SK-N-SH (cell line): ENCODE results near the gene AKT1. TPM values are rescaled to one million over a fixed set of nuclear protein-coding genes. Genes with fewer than 3 reads are reported as not detected.

Experiments
- CTCF ChIA-PET: fragments of 300-600, 350-600 bp; formaldehyde crosslinking; extraction: SDS; loops from one replicate; lab custom pipeline; 2021; lab: Yijun Ruan, JAX
- POLR2A ChIA-PET: fragments of 350-600 bp; sonication (Branson Sonifier 250); formaldehyde crosslinking; extraction: SDS; loops from one replicate; lab custom pipeline; 2020; ENCODE audit warnings: antibody characterized with exemption, inconsistent platforms; lab: Yijun Ruan, JAX
- DNase-seq: peaks from one replicate; pipeline ENCODE4 v3.0.0; 2012
- H2AFZ ChIP-seq: fragments of 200-600 bp; sonication (generic); 2 replicates; pipeline ENCODE4 v1.8.1; 2016; ENCODE audit warnings: antibody characterized with exemption, mild to moderate bottlenecking, low read depth
- H3F3A ChIP-seq: fragments of 200-600 bp; sonication (generic); replicated peaks from 2 replicates; pipeline ENCODE3; 2016; ENCODE audit warnings: antibody characterized with exemption, mild to moderate bottlenecking; ENCODE audit not compliant: insufficient read depth
- H3K27ac ChIP-seq, 2 experiments: fragments of 200-500 bp in 1 of 2; fragments of 200-600 bp in 1 of 2; sonication (Bioruptor generic) in 1 of 2; sonication (generic), shearing (Covaris generic) in 1 of 2; 2 replicates each; pipeline versions ENCODE4 v1.5.1 to v1.6.1; 2014 to 2016; ENCODE audit warnings: low read depth in 2 of 2, inconsistent platforms in 1 of 2, low read length in 1 of 2, mild to moderate bottlenecking in 1 of 2, mixed read lengths in 1 of 2
- H3K27me3 ChIP-seq: fragments of 200-600 bp; sonication (generic), shearing (Covaris generic); 2 replicates; pipeline ENCODE4 v1.6.1; 2016; ENCODE audit warnings: mixed run types; ENCODE audit not compliant: insufficient read depth
- H3K36me3 ChIP-seq, 2 experiments: fragments of 200-500 bp in 1 of 2; fragments of 200-600 bp in 1 of 2; sonication (Bioruptor generic) in 1 of 2; sonication (generic) in 1 of 2; replicated peaks in 1 of 2; 2 replicates each; pipeline versions ENCODE3 to v1.5.1; 2014 to 2016; ENCODE audit warnings: low read length in 1 of 2, mild to moderate bottlenecking in 1 of 2; ENCODE audit not compliant: insufficient read depth in 2 of 2, control insufficient read depth in 1 of 2
- H3K4me1 ChIP-seq, 2 experiments: fragments of 200-500 bp in 1 of 2; fragments of 200-600 bp in 1 of 2; sonication (Bioruptor generic) in 1 of 2; sonication (generic), shearing (Covaris generic) in 1 of 2; 2 replicates each; pipeline versions ENCODE4 v1.5.1 to v1.6.1; 2014 to 2016; ENCODE audit warnings: low read depth in 1 of 2, low read length in 1 of 2, mixed run types in 1 of 2; ENCODE audit not compliant: insufficient read depth in 2 of 2, control insufficient read depth in 1 of 2
- H3K4me2 ChIP-seq: fragments of 200-600 bp; sonication (generic), shearing (Covaris generic); 2 replicates; pipeline ENCODE4 v1.6.1; 2017; ENCODE audit warnings: mixed run types
- H3K4me3 ChIP-seq, 2 experiments: fragments of 200-500 bp in 1 of 2; fragments of 200-600 bp in 1 of 2; sonication (Bioruptor generic) in 1 of 2; sonication (generic), shearing (Covaris generic) in 1 of 2; 2 replicates each; pipeline versions ENCODE4 v1.5.1 to v1.8.1; 2014 to 2016; ENCODE audit warnings: low read depth in 2 of 2, inconsistent platforms in 1 of 2, low read length in 1 of 2, mild to moderate bottlenecking in 1 of 2, mixed read lengths in 1 of 2, moderate library complexity in 1 of 2
- H3K79me2 ChIP-seq: fragments of 200-600 bp; sonication (generic); 2 replicates; pipeline ENCODE4 v1.8.1; 2017; ENCODE audit warnings: mild to moderate bottlenecking; ENCODE audit not compliant: insufficient read depth
- H3K9ac ChIP-seq: fragments of 200-600 bp; sonication (generic); 2 replicates; pipeline ENCODE4 v1.6.1; 2017; ENCODE audit warnings: mixed run types
- H3K9me2 ChIP-seq: fragments of 200-600 bp; sonication (generic); 2 replicates; pipeline ENCODE4 v1.6.1; 2017; ENCODE audit warnings: mixed run types
- H3K9me3 ChIP-seq: fragments of 200-600 bp; sonication (generic); 2 replicates; pipeline ENCODE4 v1.6.1; 2017; ENCODE audit warnings: mixed run types, mild to moderate bottlenecking, moderate library complexity
- H4K20me1 ChIP-seq: fragments of 200-600 bp; sonication (generic); 2 replicates; pipeline ENCODE4 v1.6.1; 2017; ENCODE audit warnings: mild to moderate bottlenecking, mixed run types; ENCODE audit not compliant: insufficient read depth
- FOXM1 ChIP-seq: IDR thresholded peaks from 2 replicates; pipeline ENCODE4 v1.4.0; 2012; ENCODE audit warnings: low read depth, mild to moderate bottlenecking
- GATA2 ChIP-seq: sonication (generic); formaldehyde crosslinking; IDR thresholded peaks from 2 replicates; pipeline ENCODE4 v1.5.0; 2020; ENCODE audit warnings: mild to moderate bottlenecking, missing genetic modification reagents
- NFIC ChIP-seq: IDR thresholded peaks from 2 replicates; pipeline ENCODE4 v1.4.0; 2012; ENCODE audit warnings: borderline replicate concordance
- POLR2AphosphoS5 ChIP-seq: IDR thresholded peaks from 2 replicates; pipeline ENCODE4 v1.6.1; 2012; ENCODE audit warnings: low read depth, low read length
- SIN3A ChIP-seq: IDR thresholded peaks from 2 replicates; pipeline ENCODE4 v1.6.1; 2012; ENCODE audit warnings: low read depth, mild to moderate bottlenecking, low read length, moderate library complexity, borderline replicate concordance
- USF1 ChIP-seq: IDR thresholded peaks from 2 replicates; pipeline ENCODE4 v1.4.0; 2012; ENCODE audit warnings: low read depth, borderline replicate concordance
- YY1 ChIP-seq: IDR thresholded peaks from 2 replicates; pipeline ENCODE4 v1.4.0; 2012; ENCODE audit warnings: low read depth, mild to moderate bottlenecking
- WGBS: methylation state at CpG from one replicate; pipeline ENCODE4 v1.1.6; 2017; ENCODE audit warnings: low lambda C conversion rate; 5-methylcytosine and 5-hydroxymethylcytosine counted together
- polyA plus RNA-seq, 3 experiments: library from polyadenylated mRNA; depleted of rRNA; stranded (reverse); fragments of >200 nt; gene quantifications; 2 replicates each; pipeline ENCODE4 v1.2.3, GENCODE V29; 2012
- TF ChIP-seq, protein P1 (sequence below): IDR thresholded peaks from 2 replicates; pipeline ENCODE4 v1.6.1; 2012; ENCODE audit warnings: mild to moderate bottlenecking, low read depth, low read length, moderate library complexity
- TF ChIP-seq, protein P2 (sequence below): IDR thresholded peaks from 2 replicates; pipeline ENCODE4 v1.4.0; 2012; ENCODE audit warnings: low read depth, borderline replicate concordance
- TF ChIP-seq, protein P3 (sequence below): fragments of 150-350 bp; IDR thresholded peaks from 2 replicates; pipeline ENCODE4 v1.6.1; 2017; ENCODE audit warnings: antibody characterized with exemption, low read length, low read depth, borderline replicate concordance

Gene AKT1
- polyA plus RNA-seq, 1 of the 3 experiments (the other 2 are of a cell fraction): 198 TPM

- 70% methylated on average over 21 of the region's 21 CpGs for WGBS
- Histone ChIP-seq H3K4me1 (peaks cover 9 to 54% of the 10 kb centered on the region in 2 experiments; a peak in 2 of 4 replicates), H3K27me3 (no peaks in the 10 kb centered on the region), H3K79me2 (peaks cover 6% of the 10 kb centered on the region), H4K20me1 (peaks cover 4% of the 10 kb centered on the region), H3K9ac (peak overlapping the region; percentile 47; the same call in 1 of the 2 replicates), H3F3A (peaks cover 22% of the 10 kb centered on the region), H3K4me2 (peak overlapping the region; percentile 71; the same call in 1 of the 2 replicates), H2AFZ (peak overlapping the region; percentile 86), H3K9me3 (no peaks in the 10 kb centered on the region), H3K36me3 (no peaks in the 10 kb centered on the region), H3K27ac (no peak overlapping the region; a peak in 1 of 4 replicates), H3K4me3 (peak overlapping the region; percentile 47 to 67; a peak in 3 of 4 replicates), H3K9me2 (no peaks in the 10 kb centered on the region)
- ChIA-PET CTCF (interaction anchor here (1.4 to 5.2 kb wide), 4 partner anchors 22 to 42 kb away, joined by 4 to 26 read pairs (median 15); no protein-coding TSS in a partner anchor), POLR2A (no interaction called here)
- DNase-seq: no peak
- TF ChIP-seq FOXM1 (no peak), POLR2AphosphoS5 (no peak), YY1 (no peak), GATA2 (CRISPR knock-in tag) (no peak), SIN3A (no peak), USF1 (no peak), NFIC (no peak)
- TF ChIP-seq, protein P1, sequence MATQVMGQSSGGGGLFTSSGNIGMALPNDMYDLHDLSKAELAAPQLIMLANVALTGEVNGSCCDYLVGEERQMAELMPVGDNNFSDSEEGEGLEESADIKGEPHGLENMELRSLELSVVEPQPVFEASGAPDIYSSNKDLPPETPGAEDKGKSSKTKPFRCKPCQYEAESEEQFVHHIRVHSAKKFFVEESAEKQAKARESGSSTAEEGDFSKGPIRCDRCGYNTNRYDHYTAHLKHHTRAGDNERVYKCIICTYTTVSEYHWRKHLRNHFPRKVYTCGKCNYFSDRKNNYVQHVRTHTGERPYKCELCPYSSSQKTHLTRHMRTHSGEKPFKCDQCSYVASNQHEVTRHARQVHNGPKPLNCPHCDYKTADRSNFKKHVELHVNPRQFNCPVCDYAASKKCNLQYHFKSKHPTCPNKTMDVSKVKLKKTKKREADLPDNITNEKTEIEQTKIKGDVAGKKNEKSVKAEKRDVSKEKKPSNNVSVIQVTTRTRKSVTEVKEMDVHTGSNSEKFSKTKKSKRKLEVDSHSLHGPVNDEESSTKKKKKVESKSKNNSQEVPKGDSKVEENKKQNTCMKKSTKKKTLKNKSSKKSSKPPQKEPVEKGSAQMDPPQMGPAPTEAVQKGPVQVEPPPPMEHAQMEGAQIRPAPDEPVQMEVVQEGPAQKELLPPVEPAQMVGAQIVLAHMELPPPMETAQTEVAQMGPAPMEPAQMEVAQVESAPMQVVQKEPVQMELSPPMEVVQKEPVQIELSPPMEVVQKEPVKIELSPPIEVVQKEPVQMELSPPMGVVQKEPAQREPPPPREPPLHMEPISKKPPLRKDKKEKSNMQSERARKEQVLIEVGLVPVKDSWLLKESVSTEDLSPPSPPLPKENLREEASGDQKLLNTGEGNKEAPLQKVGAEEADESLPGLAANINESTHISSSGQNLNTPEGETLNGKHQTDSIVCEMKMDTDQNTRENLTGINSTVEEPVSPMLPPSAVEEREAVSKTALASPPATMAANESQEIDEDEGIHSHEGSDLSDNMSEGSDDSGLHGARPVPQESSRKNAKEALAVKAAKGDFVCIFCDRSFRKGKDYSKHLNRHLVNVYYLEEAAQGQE: no peak
- TF ChIP-seq, protein P2, sequence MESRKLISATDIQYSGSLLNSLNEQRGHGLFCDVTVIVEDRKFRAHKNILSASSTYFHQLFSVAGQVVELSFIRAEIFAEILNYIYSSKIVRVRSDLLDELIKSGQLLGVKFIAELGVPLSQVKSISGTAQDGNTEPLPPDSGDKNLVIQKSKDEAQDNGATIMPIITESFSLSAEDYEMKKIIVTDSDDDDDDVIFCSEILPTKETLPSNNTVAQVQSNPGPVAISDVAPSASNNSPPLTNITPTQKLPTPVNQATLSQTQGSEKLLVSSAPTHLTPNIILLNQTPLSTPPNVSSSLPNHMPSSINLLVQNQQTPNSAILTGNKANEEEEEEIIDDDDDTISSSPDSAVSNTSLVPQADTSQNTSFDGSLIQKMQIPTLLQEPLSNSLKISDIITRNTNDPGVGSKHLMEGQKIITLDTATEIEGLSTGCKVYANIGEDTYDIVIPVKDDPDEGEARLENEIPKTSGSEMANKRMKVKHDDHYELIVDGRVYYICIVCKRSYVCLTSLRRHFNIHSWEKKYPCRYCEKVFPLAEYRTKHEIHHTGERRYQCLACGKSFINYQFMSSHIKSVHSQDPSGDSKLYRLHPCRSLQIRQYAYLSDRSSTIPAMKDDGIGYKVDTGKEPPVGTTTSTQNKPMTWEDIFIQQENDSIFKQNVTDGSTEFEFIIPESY: no peak
- TF ChIP-seq, protein P3, sequence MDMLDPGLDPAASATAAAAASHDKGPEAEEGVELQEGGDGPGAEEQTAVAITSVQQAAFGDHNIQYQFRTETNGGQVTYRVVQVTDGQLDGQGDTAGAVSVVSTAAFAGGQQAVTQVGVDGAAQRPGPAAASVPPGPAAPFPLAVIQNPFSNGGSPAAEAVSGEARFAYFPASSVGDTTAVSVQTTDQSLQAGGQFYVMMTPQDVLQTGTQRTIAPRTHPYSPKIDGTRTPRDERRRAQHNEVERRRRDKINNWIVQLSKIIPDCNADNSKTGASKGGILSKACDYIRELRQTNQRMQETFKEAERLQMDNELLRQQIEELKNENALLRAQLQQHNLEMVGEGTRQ: no peak
These were observed 3.9 kb upstream of the AKT1 start for GRCh38 chr14:104799244-104800014.
